Panc1 (cell line): ENCODE data around the gene ENOX1. TPM values are rescaled to one million over a fixed set of nuclear protein-coding genes. Genes with fewer than 3 reads are reported as not detected.

Experiments used
- ATAC-seq: fragments of 200-7000 bp; cut with Tn5 transposase; 2 replicates; pipeline ENCODE4 v1.9.1; 2020; ENCODE audit warnings: mild to moderate bottlenecking, moderate library complexity
- BruUV-seq: library from RNA; stranded (reverse); fragments of 400-500 nt; replicated peaks from 2 replicates; lab custom pipeline; 2021; lab: Mats Ljungman, UMichigan
- CTCF ChIA-PET: fragments of 300-600 bp; sonication (Branson Sonifier 250); formaldehyde crosslinking; loops from one replicate; lab custom pipeline; 2022; ENCODE audit warnings: antibody characterized with exemption; lab: Charles Lee
- POLR2A ChIA-PET: fragments of 300-600 bp; sonication (Branson Sonifier 250); formaldehyde crosslinking; loops from one replicate; lab custom pipeline; 2022; ENCODE audit warnings: antibody characterized with exemption; lab: Charles Lee
- DNase-seq: peaks from one replicate; pipeline ENCODE4 v3.0.0-alpha.2; 2010; ENCODE audit warnings: low read depth, low spot score
- H3K27ac ChIP-seq: 2 replicates; pipeline ENCODE4 v1.5.1; 2011; ENCODE audit warnings: mild to moderate bottlenecking, low read length, inconsistent platforms
- H3K27me3 ChIP-seq: fragments of 200-500 bp; sonication (Bioruptor generic); 2 replicates; pipeline ENCODE4 v1.6.0; 2014; ENCODE audit warnings: low read length, inconsistent platforms; ENCODE audit not compliant: control insufficient read depth, insufficient read depth
- H3K36me3 ChIP-seq: fragments of 200-500 bp; sonication (Bioruptor generic); 2 replicates; pipeline ENCODE4 v1.5.1; 2014; ENCODE audit warnings: inconsistent platforms, mild to moderate bottlenecking, low read length, moderate library complexity; ENCODE audit not compliant: control insufficient read depth, insufficient read depth
- H3K4me1 ChIP-seq: 2 replicates; pipeline ENCODE4 v1.5.1; 2011; ENCODE audit warnings: inconsistent platforms, mild to moderate bottlenecking, low read length, moderate library complexity; ENCODE audit not compliant: control insufficient read depth, insufficient read depth
- H3K4me3 ChIP-seq, 2 experiments: 2 replicates each; pipeline ENCODE4 v1.5.1; 2011 to 2012; ENCODE audit warnings: low read depth in 2 of 2, low read length in 2 of 2, mild to moderate bottlenecking in 2 of 2, inconsistent platforms in 1 of 2, moderate library complexity in 1 of 2
- H3K9me3 ChIP-seq: fragments of 200-500 bp; sonication (Bioruptor generic); 2 replicates; pipeline ENCODE4 v1.5.1; 2014; ENCODE audit warnings: low read depth, mild to moderate bottlenecking, inconsistent platforms, low read length, moderate library complexity; ENCODE audit not compliant: control insufficient read depth, insufficient read depth
- CTCF ChIP-seq: fragments of 450-650 bp; IDR thresholded peaks from 2 replicates; pipeline ENCODE4 v1.5.1; 2017; ENCODE audit warnings: mild to moderate bottlenecking
- POLR2AphosphoS5 ChIP-seq: IDR thresholded peaks from 2 replicates; pipeline ENCODE4 v1.6.1; 2012; ENCODE audit warnings: mild to moderate bottlenecking, low read depth, low read length, moderate library complexity
- REST ChIP-seq, 2 experiments: IDR thresholded peaks; 2 replicates each; pipeline ENCODE4 v1.6.1; 2011 to 2012; ENCODE audit warnings: low read depth in 2 of 2, control low read depth in 1 of 2, low read length in 1 of 2, mild to moderate bottlenecking in 1 of 2, moderate library complexity in 1 of 2; ENCODE audit not compliant: insufficient read depth in 1 of 2
- SIN3A ChIP-seq: IDR thresholded peaks from 2 replicates; pipeline ENCODE4 v1.6.1; 2012; ENCODE audit warnings: low read depth, mild to moderate bottlenecking, low read length, moderate library complexity, borderline replicate concordance; ENCODE audit not compliant: insufficient read depth
- TCF7L2 ChIP-seq: IDR thresholded peaks from 2 replicates; pipeline ENCODE4 v1.6.1; 2011; ENCODE audit warnings: mild to moderate bottlenecking, low read depth, low read length, inconsistent platforms
- in situ Hi-C: cut with HindIII; loops from 2 replicates; pipeline ENCODE4 v1.10.0; 2016; ENCODE audit warnings: low sequenced_read_pairs, low pct_unique_long_range_greater_than_20kb
- intact Hi-C: fragments of 100-400 bp; cut with micrococcal nuclease; formaldehyde crosslinking; loops from one replicate; pipeline ENCODE4 v1.10.0; 2022; ENCODE audit not compliant: unreplicated experiment
- total RNA-seq: library from RNA; stranded (reverse); gene quantifications from one replicate; pipeline ENCODE4 v1.2.1, GENCODE V29; 2021; ENCODE audit not compliant: unreplicated experiment

ENOX1 gene
- total RNA-seq, 1 experiment from 2014 or later = 0.23 TPM

GRCh38 chr13:43263047-43263446 lies 523.7 kb downstream of the ENOX1 start:
- H3K4me3 ChIP-seq = no peak overlapping the region
- TF ChIP-seq SIN3A = no peak
- TF ChIP-seq POLR2AphosphoS5 = no peak
- no peak for TF ChIP-seq TCF7L2
- TF ChIP-seq CTCF = no peak
- TF ChIP-seq REST (IDR thresholded peaks at IDR 0.05; ENCODE audit: insufficient read depth in 1 of 2, low read depth in 2 of 2, low read length in 1 of 2) = no peak
- H3K27ac ChIP-seq = no peak overlapping the region
- ChIA-PET CTCF (no interaction called here), POLR2A (no interaction called here)
- H3K9me3 ChIP-seq = no peaks in the 10 kb centered on the region
- DNase-seq (no peak), ATAC-seq (no peak)
- intact Hi-C loops = no loop called here
- no peaks in the 10 kb centered on the region for H3K27me3 ChIP-seq
- no peaks in the 10 kb centered on the region for H3K36me3 ChIP-seq
- no TSS peak for BruUV-seq
- H3K4me1 ChIP-seq = peaks cover 3% of the 10 kb centered on the region; the same call in 1 of the 2 replicates
- in situ Hi-C loops = no loop called here

- intact Hi-C loops = no loop called here
- no peaks in the 10 kb centered on the region for H3K36me3 ChIP-seq
- DNase-seq (no peak), ATAC-seq (no peak)
- no peaks in the 10 kb centered on the region for H3K27me3 ChIP-seq
- CTCF ChIA-PET = no interaction called here
- no peaks in the 10 kb centered on the region for H3K4me1 ChIP-seq
- no peak overlapping the region for H3K4me3 ChIP-seq
- no peak for TF ChIP-seq REST (IDR thresholded peaks at IDR 0.05; ENCODE audit: insufficient read depth in 1 of 2, low read depth in 2 of 2, low read length in 1 of 2)
- no peak for TF ChIP-seq POLR2AphosphoS5
- no peak for TF ChIP-seq SIN3A
- no peak for TF ChIP-seq CTCF
- TF ChIP-seq TCF7L2 = no peak
- BruUV-seq = no TSS peak
- in situ Hi-C loops = no loop called here
- POLR2A ChIA-PET = no interaction called here
- H3K9me3 ChIP-seq = no peaks in the 10 kb centered on the region
- no peak overlapping the region for H3K27ac ChIP-seq
Measured at GRCh38 chr13:43260999-43261398, 525.8 kb downstream of the ENOX1 start.
